H1 (cell line): Measurements from ENCODE around the gene FBXO2. TPM values are rescaled to one million over a fixed set of nuclear protein-coding genes. Genes with fewer than 3 reads are reported as not detected.

Experiments used
- CTCF ChIA-PET: fragments of 300-600 bp; sonication (Branson Sonifier 250); formaldehyde crosslinking; loops from one replicate; lab custom pipeline; 2021; ENCODE audit not compliant: partially characterized antibody; lab: Charles Lee
- POLR2A ChIA-PET: fragments of 300-600 bp; sonication (Branson Sonifier 250); formaldehyde crosslinking; loops from one replicate; lab custom pipeline; 2021; ENCODE audit warnings: inconsistent platforms; ENCODE audit not compliant: partially characterized antibody; lab: Charles Lee
- DNase-seq, 2 experiments: peaks; one replicate each; pipeline versions ENCODE4 v3.0.0 to v3.0.0-alpha.2; 2010 to 2022; ENCODE audit warnings: low spot score in 2 of 2, low read depth in 1 of 2, mixed read lengths in 1 of 2
- FAIRE-seq: peaks from 2 replicates; lab custom pipeline; 2011; peaks lifted over from hg19 to GRCh38; lab: Jason Lieb, UNC
- H2AFZ ChIP-seq: 2 replicates; pipeline ENCODE4 v1.8.1; 2012; ENCODE audit warnings: low read length, inconsistent platforms
- H2AK5ac ChIP-seq: 2 replicates; pipeline ENCODE4 v1.6.1; 2013; ENCODE audit warnings: low read depth, low read length
- H2BK120ac ChIP-seq: replicated peaks from 2 replicates; pipeline ENCODE3; 2013; ENCODE audit warnings: low read depth, low read length, inconsistent platforms
- H2BK12ac ChIP-seq: 2 replicates; pipeline ENCODE4 v1.6.1; 2013; ENCODE audit warnings: low read depth, low read length
- H2BK15ac ChIP-seq: 2 replicates; pipeline ENCODE4 v1.6.1; 2013; ENCODE audit warnings: low read length
- H2BK20ac ChIP-seq: 2 replicates; pipeline ENCODE4 v1.6.1; 2013; ENCODE audit warnings: low read length
- H2BK5ac ChIP-seq: 2 replicates; pipeline ENCODE4 v1.6.1; 2013; ENCODE audit warnings: low read depth, low read length
- H3K14ac ChIP-seq: 2 replicates; pipeline ENCODE4 v1.6.1; 2013; ENCODE audit warnings: inconsistent platforms; ENCODE audit not compliant: insufficient read length
- H3K18ac ChIP-seq: 2 replicates; pipeline ENCODE4 v1.6.1; 2013; ENCODE audit warnings: low read length; ENCODE audit errors: extremely low read depth
- H3K23ac ChIP-seq: 2 replicates; pipeline ENCODE4 v1.6.1; 2013; ENCODE audit warnings: inconsistent platforms; ENCODE audit not compliant: insufficient read length
- H3K23me2 ChIP-seq: 2 replicates; pipeline ENCODE4 v1.6.1; 2013; ENCODE audit warnings: low read depth, low read length
- H3K27ac ChIP-seq: 2 replicates; pipeline ENCODE4 v1.6.1; 2011; ENCODE audit warnings: low read depth, low read length, inconsistent platforms
- H3K27me3 ChIP-seq, 4 experiments: replicated peaks in 1 of 4; 1 replicate in 1 of 4; 2 replicates in 3 of 4; pipeline versions ENCODE4 v1.6.1 to v1.8.1; 2011 to 2013; ENCODE audit warnings: low read length in 3 of 4, mild to moderate bottlenecking in 3 of 4, inconsistent platforms in 2 of 4, mixed read lengths in 2 of 4, moderate library complexity in 1 of 4; ENCODE audit not compliant: control insufficient read depth in 3 of 4, insufficient read depth in 3 of 4; ENCODE audit errors: extremely low read depth in 1 of 4
- H3K36me3 ChIP-seq, 4 experiments: 2 replicates each; pipeline versions ENCODE4 v1.6.1 to v1.8.1; 2011 to 2013; ENCODE audit warnings: mild to moderate bottlenecking in 4 of 4, low read length in 3 of 4, moderate library complexity in 2 of 4, control low read depth in 1 of 4, inconsistent platforms in 1 of 4; ENCODE audit not compliant: insufficient read depth in 4 of 4, control insufficient read depth in 2 of 4
- H3K4ac ChIP-seq: replicated peaks from 2 replicates; pipeline ENCODE3; 2013; ENCODE audit warnings: low read length, low read depth, mixed read lengths, inconsistent platforms; ENCODE audit not compliant: insufficient read length
- H3K4me1 ChIP-seq, 4 experiments: replicated peaks in 1 of 4; 1 replicate in 1 of 4; 2 replicates in 3 of 4; pipeline versions ENCODE4 v1.6.1 to v1.8.1; 2011 to 2013; ENCODE audit warnings: low read length in 3 of 4, inconsistent platforms in 2 of 4, mixed read lengths in 1 of 4; ENCODE audit not compliant: insufficient read depth in 4 of 4, control insufficient read depth in 3 of 4
- H3K4me2 ChIP-seq, 2 experiments: 2 replicates each; pipeline versions ENCODE4 v1.6.1 to v1.8.1; 2011 to 2013; ENCODE audit warnings: low read depth in 2 of 2, low read length in 2 of 2, control low read depth in 1 of 2, inconsistent platforms in 1 of 2, mild to moderate bottlenecking in 1 of 2; ENCODE audit not compliant: insufficient read depth in 1 of 2
- H3K4me3 ChIP-seq, 4 experiments: fragments of 200-600, 300-600 bp in 1 of 4; sonication (generic), shearing (Covaris generic), sonication (Bioruptor Twin) in 1 of 4; 2 replicates each; pipeline versions ENCODE4 v1.5.1 to v1.8.1; 2011 to 2016; ENCODE audit warnings: low read length in 4 of 4, low read depth in 3 of 4, control low read depth in 2 of 4, inconsistent platforms in 2 of 4, mild to moderate bottlenecking in 2 of 4, mixed read lengths in 1 of 4, moderate library complexity in 1 of 4; ENCODE audit not compliant: insufficient read depth in 2 of 4; ENCODE audit errors: extremely low read depth in 1 of 4
- H3K56ac ChIP-seq: replicated peaks from 2 replicates; pipeline ENCODE3; 2013; ENCODE audit warnings: low read depth, mild to moderate bottlenecking, mixed read lengths, low read length, inconsistent platforms; ENCODE audit not compliant: insufficient read length
- H3K79me1 ChIP-seq: 2 replicates; pipeline ENCODE4 v1.6.1; 2013; ENCODE audit warnings: low read depth, low read length, control low read depth
- H3K79me2 ChIP-seq, 2 experiments: 2 replicates each; pipeline versions ENCODE4 v1.6.1 to v1.8.1; 2012 to 2013; ENCODE audit warnings: low read length in 2 of 2, mild to moderate bottlenecking in 2 of 2, inconsistent platforms in 1 of 2; ENCODE audit not compliant: insufficient read depth in 2 of 2, control insufficient read depth in 1 of 2
- H3K9ac ChIP-seq, 4 experiments: replicated peaks in 1 of 4; 1 replicate in 1 of 4; 2 replicates in 3 of 4; pipeline versions ENCODE4 v1.6.1 to v1.8.1; 2011 to 2013; ENCODE audit warnings: low read depth in 3 of 4, low read length in 3 of 4, control low read depth in 2 of 4, mild to moderate bottlenecking in 2 of 4, moderate library complexity in 2 of 4, inconsistent platforms in 1 of 4; ENCODE audit errors: extremely low read depth in 1 of 4
- H3K9me3 ChIP-seq, 2 experiments: 2 replicates each; pipeline versions ENCODE4 v1.6.1 to v1.8.1; 2012 to 2013; ENCODE audit warnings: mild to moderate bottlenecking in 2 of 2, moderate library complexity in 2 of 2, control low read depth in 1 of 2, inconsistent platforms in 1 of 2, low read depth in 1 of 2, low read length in 1 of 2, mixed read lengths in 1 of 2; ENCODE audit not compliant: insufficient read depth in 2 of 2
- H4K20me1 ChIP-seq, 2 experiments: replicated peaks in 1 of 2; 2 replicates each; pipeline versions ENCODE3 to v1.8.1; 2011 to 2013; ENCODE audit warnings: inconsistent platforms in 2 of 2, low read length in 2 of 2, mild to moderate bottlenecking in 1 of 2; ENCODE audit not compliant: insufficient read depth in 2 of 2, control insufficient read depth in 1 of 2
- H4K5ac ChIP-seq: 2 replicates; pipeline ENCODE4 v1.6.1; 2013; ENCODE audit warnings: low read length, low read depth, mixed read lengths, inconsistent platforms; ENCODE audit not compliant: insufficient read length
- H4K8ac ChIP-seq: 2 replicates; pipeline ENCODE4 v1.8.0; 2013; ENCODE audit warnings: mild to moderate bottlenecking, moderate library complexity, low read length, inconsistent platforms; ENCODE audit not compliant: insufficient read depth; ENCODE audit errors: extremely low read depth
- H4K91ac ChIP-seq: replicated peaks from 2 replicates; pipeline ENCODE3; 2013; ENCODE audit warnings: low read length, mixed read lengths, inconsistent platforms; ENCODE audit not compliant: insufficient read length
- ASH2L ChIP-seq: fragments of 200-600, 300-600 bp; sonication (generic); IDR thresholded peaks from one replicate; pipeline ENCODE4 v1.7.1; 2017; ENCODE audit warnings: low read length
- CHD1 ChIP-seq: IDR thresholded peaks from 2 replicates; pipeline ENCODE4 v1.6.1; 2012; ENCODE audit warnings: low read depth, low read length, improper control_type of control experiment
- FOSL1 ChIP-seq: IDR thresholded peaks from 2 replicates; pipeline ENCODE4 v1.6.1; 2011; ENCODE audit warnings: mild to moderate bottlenecking, low read depth, low read length, moderate library complexity; ENCODE audit not compliant: insufficient read depth
- GABPA ChIP-seq: IDR thresholded peaks from 2 replicates; pipeline ENCODE4 v1.6.1; 2011; ENCODE audit warnings: mild to moderate bottlenecking, low read length, moderate library complexity, borderline replicate concordance; ENCODE audit not compliant: insufficient read depth
- HDAC6 ChIP-seq: IDR thresholded peaks from one replicate; pipeline ENCODE4 v1.7.1; 2012; ENCODE audit warnings: low read depth, mild to moderate bottlenecking, inconsistent platforms, low read length, moderate library complexity
- PHF8 ChIP-seq: fragments of 200-600 bp; sonication (generic); conservative IDR thresholded peaks from 2 replicates; pipeline ENCODE4 v1.7.1; 2012; ENCODE audit warnings: low read depth, mild to moderate bottlenecking, inconsistent platforms, low read length, moderate library complexity
- POLR2A ChIP-seq, 2 experiments: IDR thresholded peaks; 1 replicate in 1 of 2; 2 replicates in 1 of 2; pipeline ENCODE4 v1.6.1; 2011; ENCODE audit warnings: low read depth in 2 of 2, low read length in 2 of 2, mild to moderate bottlenecking in 2 of 2; ENCODE audit errors: control extremely low read depth in 1 of 2
- POU5F1 ChIP-seq: IDR thresholded peaks from 2 replicates; pipeline ENCODE4 v1.6.1; 2011; ENCODE audit warnings: low read depth, mild to moderate bottlenecking, low read length, moderate library complexity
- SIRT6 ChIP-seq: IDR thresholded peaks from one replicate; pipeline ENCODE4 v1.7.1; 2012; ENCODE audit warnings: low read length, inconsistent platforms
- TAF1 ChIP-seq: IDR thresholded peaks from 2 replicates; pipeline ENCODE4 v1.6.1; 2011; ENCODE audit warnings: mild to moderate bottlenecking, low read depth, low read length
- TAF7 ChIP-seq: optimal IDR thresholded peaks from 2 replicates; pipeline ENCODE3; 2011; ENCODE audit warnings: low read depth, mild to moderate bottlenecking, inconsistent platforms, low read length, moderate library complexity, borderline replicate concordance
- TEAD4 ChIP-seq: IDR thresholded peaks from 2 replicates; pipeline ENCODE4 v1.6.1; 2012; ENCODE audit warnings: low read depth, low read length, inconsistent platforms, mixed read lengths
- WGBS, 2 experiments: shearing (Covaris generic) in 1 of 2; methylation state at CpG; one replicate each; pipeline versions ENCODE4 v1.1.6 to v1.1.7; 2013 to 2015; ENCODE audit warnings: low lambda C conversion rate in 2 of 2, mixed read lengths in 2 of 2, inconsistent platforms in 1 of 2, low coverage in 1 of 2, missing lambda C conversion rate in 1 of 2; ENCODE audit not compliant: insufficient replicate concordance in 2 of 2, insufficient coverage in 1 of 2, insufficient read length in 1 of 2; ENCODE audit errors: extremely low coverage in 1 of 2, missing lambda C conversion rate in 1 of 2; 5-methylcytosine and 5-hydroxymethylcytosine counted together
- polyA plus RNA-seq, 7 experiments: library from polyadenylated mRNA; depleted of rRNA in 3 of 7; stranded (reverse) in 5 of 7; unstranded in 2 of 7; fragments of >200 nt in 5 of 7; fragments of 200-250 nt in 2 of 7; gene quantifications; 1 replicate in 5 of 7; 2 replicates in 1 of 7; 4 replicates in 1 of 7; pipeline versions ENCODE4 v1.2.1 to v1.2.3, GENCODE V29; 2011 to 2013; ENCODE audit warnings: missing spikeins in 2 of 7, mixed read lengths in 2 of 7
- total RNA-seq: library from RNA; stranded (reverse); fragmentation: NEBNext Ultra II Directional; extraction: Animal tissue kit (Norgen Biotek cat#: 25700); gene quantifications from 2 replicates; pipeline ENCODE4 v1.2.1, GENCODE V29; 2021

Gene FBXO2
- total and polyA plus RNA-seq, 2 of the 8 experiments (the other 6 are each of a cell fraction or from before 2014, with no cell fraction given) = 51.3 to 57.9 TPM

- Histone ChIP-seq H2BK20ac (no peak overlapping the region), H3K4ac (peak overlapping the region; percentile 32), H3K9ac (peak overlapping the region; percentile 29 to 76 (median 52); a peak in 5 of 7 replicates), H3K27ac (no peak overlapping the region), H3K23ac (no peak overlapping the region), H3K18ac (peak overlapping the region; percentile 93), H4K5ac (peak overlapping the region; percentile 71), H2AK5ac (peak overlapping the region; percentile 25; the same call in 1 of the 2 replicates), H2BK12ac (no peak overlapping the region), H3K56ac (peak overlapping the region; percentile 46), H3K79me2 (peaks cover 0 to 7% of the 10 kb centered on the region in 2 experiments; a peak in 1 of 4 replicates), H3K23me2 (peaks cover 10% of the 10 kb centered on the region; the same call in 1 of the 2 replicates), H4K8ac (0 out of 2 replicates have a peak overlapping the region, but pooled peaks have one; percentile 74), H3K36me3 (peaks cover 0 to 18% (median 6%) of the 10 kb centered on the region in 4 experiments; a peak in 5 of 8 replicates), H3K4me2 (peak overlapping the region; percentile 82 to 95), H2BK120ac (no peak overlapping the region), H2BK5ac (no peak overlapping the region; the same call in 1 of the 2 replicates), H3K4me1 (peaks cover 6 to 28% (median 24%) of the 10 kb centered on the region in 4 experiments), H3K27me3 (peaks cover 0 to 4% (median 2%) of the 10 kb centered on the region in 4 experiments; a peak in 2 of 7 replicates), H3K9me3 (no peaks in the 10 kb centered on the region), H3K79me1 (peaks cover 3% of the 10 kb centered on the region), H3K4me3 (peak overlapping the region; percentile 45 to 78 (median 62)), H4K91ac (peak overlapping the region; percentile 40), H2AFZ (no peak overlapping the region), H2BK15ac (no peak overlapping the region), H3K14ac (no peak overlapping the region), H4K20me1 (peaks cover 5 to 12% of the 10 kb centered on the region in 2 experiments)
- ChIA-PET CTCF (interaction anchor here (0.8 to 4.4 kb wide), 7 partner anchors 9 to 64 kb away, joined by 3 to 25 read pairs (median 5); partner anchors contain the start of gene FBXO6), POLR2A (interaction anchor here (0.7 to 6.2 kb wide), 12 partner anchors 9 to 82 kb away, joined by 3 to 61 read pairs (median 6); partner anchors contain the start of genes FBXO6 and MAD2L2)
- FAIRE-seq (no peak), DNase-seq (no peak)
- WGBS, 2 experiments = 19% methylated on average over 15 of the region's 45 CpGs; no CpG with 5 or more reads in 1 of the 2 experiments
- TF ChIP-seq POLR2A (IDR thresholded peaks at IDR 0.05; ENCODE audit: control extremely low read depth in 1 of 2, low read depth in 2 of 2, low read length in 2 of 2) = no peak
- TF ChIP-seq GABPA = no peak
- peak; percentile 58; the same call in 1 of the 2 replicates for TF ChIP-seq PHF8
- no peak for TF ChIP-seq CHD1
- TF ChIP-seq TAF7 = no peak
- TF ChIP-seq POU5F1 = no peak
- TF ChIP-seq TEAD4 = no peak
- TF ChIP-seq ASH2L = no peak
- TF ChIP-seq TAF1 = no peak
- no peak for TF ChIP-seq FOSL1
- no peak for TF ChIP-seq HDAC6
- no peak for TF ChIP-seq SIRT6
These were observed 945 bp upstream of the FBXO2 start for GRCh38 chr1:11654939-11655808.
